ENCODE results near the gene DUSP1.

Gene DUSP1

GRCh38 chr5:172725273-172725672 lies 45.7 kb downstream of the DUSP1 start:
- no peak for DNase-seq (ENCODE audit: low read depth in 2 of 2)

- DNase-seq (ENCODE audit: low read depth in 2 of 2) = no peak
Observed at GRCh38 chr5:172724242-172725183, 46.5 kb downstream of the DUSP1 start.

GRCh38 chr5:172723508-172723907 lies 47.5 kb downstream of the DUSP1 start:
- DNase-seq (ENCODE audit: low read depth in 2 of 2) = no peak

- DNase-seq (ENCODE audit: low read depth in 2 of 2) = no peak
Observed at GRCh38 chr5:172722327-172722815, 48.6 kb downstream of the DUSP1 start.

GRCh38 chr5:172721455-172722326 lies 49.3 kb downstream of the DUSP1 start:
- DNase-seq (ENCODE audit: low read depth in 2 of 2) = no peak

GRCh38 chr5:172720655-172721054 lies 50.3 kb downstream of the DUSP1 start:
- no peak for DNase-seq (ENCODE audit: low read depth in 2 of 2)

- DNase-seq (ENCODE audit: low read depth in 2 of 2) = no peak
Observed at GRCh38 chr5:172719211-172719610, 51.8 kb downstream of the DUSP1 start.

GRCh38 chr5:172718527-172719114 lies 52.4 kb downstream of the DUSP1 start:
- no peak for DNase-seq (ENCODE audit: low read depth in 2 of 2)

Data from stimulated activated CD4-positive, alpha-beta T cell treated with anti-CD3 and anti-CD28 coated beads, Interleukin-15, amount 100 ng/mL, for 48 hours (primary cell).